A549 (cell line): ENCODE results near the gene TWIST1. TPM values are rescaled to one million over a fixed set of nuclear protein-coding genes. Genes with fewer than 3 reads are reported as not detected.

Experiments used
- ATAC-seq, 2 experiments: fragments of 200-7000 bp in 1 of 2; fragments of >200 bp in 1 of 2; cut with Nextera tagmentation in 1 of 2; cut with Tn5 transposase in 1 of 2; 3 replicates each; pipeline versions ENCODE4 v1.8.0 to v1.9.1; 2018 to 2020; ENCODE audit warnings: mild to moderate bottlenecking in 1 of 2, moderate library complexity in 1 of 2
- CTCF ChIA-PET: fragments of 300-600 bp; sonication (Branson Sonifier 250); formaldehyde crosslinking; extraction: SDS; loops from one replicate; lab custom pipeline; 2021; ENCODE audit warnings: antibody characterized with exemption, inconsistent platforms; lab: Yijun Ruan, JAX
- POLR2A ChIA-PET: fragments of 350-600 bp; formaldehyde crosslinking; extraction: SDS; loops from one replicate; lab custom pipeline; 2021; ENCODE audit warnings: antibody characterized with exemption, inconsistent platforms; lab: Yijun Ruan, JAX
- DNase-seq, 2 experiments: peaks; one replicate each; pipeline versions ENCODE4 v3.0.0 to v3.0.0-alpha.2; 2011 to 2016; ENCODE audit warnings: low read depth in 1 of 2, low spot score in 1 of 2
- FAIRE-seq: peaks from 2 replicates; lab custom pipeline; 2011; peaks lifted over from hg19 to GRCh38; lab: Jason Lieb, UNC
- H3K27ac ChIP-seq, 2 experiments: fragments of >200 bp; sonication (Bioruptor Twin); formaldehyde crosslinking; 3 replicates each; pipeline ENCODE4 v1.5.1; 2016 to 2017
- H3K4me1 ChIP-seq: fragments of >200 bp; sonication (Bioruptor Twin); formaldehyde crosslinking; 3 replicates; pipeline ENCODE4 v1.6.1; 2016
- H3K4me2 ChIP-seq: fragments of >200 bp; sonication (Bioruptor Twin); formaldehyde crosslinking; 3 replicates; pipeline ENCODE4 v1.6.1; 2016
- H3K4me3 ChIP-seq: fragments of >200 bp; sonication (Bioruptor Twin); formaldehyde crosslinking; 3 replicates; pipeline ENCODE4 v1.5.1; 2016
- H3K9me3 ChIP-seq: fragments of >200 bp; sonication (Bioruptor Twin); formaldehyde crosslinking; 3 replicates; pipeline ENCODE4 v1.6.1; 2016
- ATOH8 ChIP-seq: fragments of 250-450 bp; sonication (Bioruptor Pico); IDR thresholded peaks from 2 replicates; pipeline ENCODE4 v1.5.0; 2020; ENCODE audit warnings: low read depth, mild to moderate bottlenecking, moderate library complexity
- BCL3 ChIP-seq: fragments of >200 bp; sonication (Bioruptor Twin); formaldehyde crosslinking; IDR thresholded peaks from 3 replicates; pipeline ENCODE4 v1.6.1; 2016
- BHLHE40 ChIP-seq: IDR thresholded peaks from 2 replicates; pipeline ENCODE4 v1.6.1; 2012; ENCODE audit warnings: low read depth, low read length, inconsistent platforms
- CBX8 ChIP-seq: fragments of 200-600 bp; sonication (generic); IDR thresholded peaks from 2 replicates; pipeline ENCODE4 v1.6.1; 2016
- CEBPB ChIP-seq, 2 experiments: fragments of >200 bp in 1 of 2; sonication (Bioruptor Twin) in 1 of 2; formaldehyde crosslinking in 1 of 2; IDR thresholded peaks; 2 replicates each; pipeline ENCODE4 v1.6.1; 2012 to 2016
- CHD2 ChIP-seq: fragments of 150-350 bp; IDR thresholded peaks from 2 replicates; pipeline ENCODE4 v1.6.1; 2014; ENCODE audit warnings: low read length; ENCODE audit not compliant: partially characterized antibody
- CHD4 ChIP-seq: fragments of 200-600 bp; sonication (generic); IDR thresholded peaks from 2 replicates; pipeline ENCODE4 v1.6.1; 2016; ENCODE audit warnings: antibody characterized with exemption, mild to moderate bottlenecking, borderline replicate concordance
- CTCF ChIP-seq: fragments of >200 bp; sonication (Bioruptor Twin); formaldehyde crosslinking; IDR thresholded peaks from 3 replicates; pipeline ENCODE4 v1.5.1; 2016
- E2F6 ChIP-seq: IDR thresholded peaks from 2 replicates; pipeline ENCODE4 v1.6.1; 2012; ENCODE audit warnings: low read depth, borderline replicate concordance
- FOXS1 ChIP-seq: fragments of 250-450 bp; sonication (Bioruptor Pico); IDR thresholded peaks from 2 replicates; pipeline ENCODE4 v1.5.0; 2020; ENCODE audit warnings: mild to moderate bottlenecking, moderate library complexity
- GATA3 ChIP-seq: IDR thresholded peaks from 2 replicates; pipeline ENCODE4 v1.6.1; 2012; ENCODE audit warnings: borderline replicate concordance
- HMGXB4 ChIP-seq: fragments of 250-450 bp; sonication (Bioruptor Pico); IDR thresholded peaks from 2 replicates; pipeline ENCODE4 v1.5.0; 2021; ENCODE audit warnings: mild to moderate bottlenecking, moderate library complexity, borderline replicate concordance
- NFE2L2 ChIP-seq: fragments of 150-350 bp; conservative IDR thresholded peaks from 2 replicates; pipeline ENCODE4 v1.6.1; 2014; ENCODE audit warnings: low read length
- NPAS2 ChIP-seq: fragments of 250-450 bp; sonication (Bioruptor Pico); IDR thresholded peaks from 2 replicates; pipeline ENCODE4 v1.8.0; 2022; ENCODE audit warnings: mild to moderate bottlenecking, moderate library complexity, borderline replicate concordance
- PBX3 ChIP-seq: IDR thresholded peaks from 2 replicates; pipeline ENCODE4 v1.6.1; 2012
- POLR2A ChIP-seq: IDR thresholded peaks from 2 replicates; pipeline ENCODE4 v1.6.1; 2012; ENCODE audit warnings: mild to moderate bottlenecking, low read length
- POLR2AphosphoS2 ChIP-seq: conservative IDR thresholded peaks from 2 replicates; pipeline ENCODE4 v1.6.1; 2012; ENCODE audit warnings: low read length, improper control_type of control experiment, inconsistent platforms
- RARB ChIP-seq: fragments of 250-450 bp; sonication (Bioruptor Pico); IDR thresholded peaks from 2 replicates; pipeline ENCODE4 v1.8.0; 2021; ENCODE audit warnings: mild to moderate bottlenecking, moderate library complexity
- RCOR1 ChIP-seq: fragments of 150-350 bp; IDR thresholded peaks from 2 replicates; pipeline ENCODE4 v1.6.1; 2014; ENCODE audit warnings: antibody characterized with exemption, low read length, low read depth
- SMC3 ChIP-seq: fragments of >200 bp; sonication (Bioruptor Twin); formaldehyde crosslinking; IDR thresholded peaks from 3 replicates; pipeline ENCODE4 v1.6.1; 2018; ENCODE audit warnings: inconsistent platforms
- ZFP36 ChIP-seq: fragments of 450-650 bp; IDR thresholded peaks from 2 replicates; pipeline ENCODE4 v1.6.1; 2014; ENCODE audit warnings: borderline replicate concordance; ENCODE audit not compliant: partially characterized antibody
- ZSCAN20 ChIP-seq: fragments of 250-450 bp; sonication (Bioruptor Pico); IDR thresholded peaks from 2 replicates; pipeline ENCODE4 v1.8.0; 2022; ENCODE audit warnings: mild to moderate bottlenecking, moderate library complexity
- WGBS: methylation state at CpG from one replicate; pipeline ENCODE4 v1.1.6; 2017; ENCODE audit errors: missing lambda C conversion rate; 5-methylcytosine and 5-hydroxymethylcytosine counted together
- polyA plus RNA-seq, 4 experiments: library from polyadenylated mRNA; depleted of rRNA in 3 of 4; stranded (reverse); fragments of >200 nt; fragmentation: RNase III in 1 of 4; extraction: RNeasy Plus Mini Kit Qiagen cat#74134 plus additional on column Dnase treatment in 1 of 4; gene quantifications; 2 replicates in 3 of 4; 3 replicates in 1 of 4; pipeline ENCODE4 v1.2.3, GENCODE V29; 2011 to 2017

TWIST1 gene
- polyA plus RNA-seq, 2 of the 4 experiments (the other 2 are of a cell fraction) = 0.61 to 1.3 TPM

GRCh38 chr7:19107356-19108146 lies 9.9 kb downstream of the TWIST1 start:
- H3K4me3 ChIP-seq = no peak overlapping the region
- ATAC-seq = no peak
- TF ChIP-seq RCOR1 (no peak), BCL3 (no peak), NFE2L2 (no peak), E2F6 (no peak), CHD2 (no peak), SMC3 (no peak), GATA3 (no peak), POLR2AphosphoS2 (no peak), CBX8 (no peak), CEBPB (IDR thresholded peaks at IDR 0.05) (no peak), HMGXB4 (no peak), FOXS1 (CRISPR knock-in tag) (no peak), ZFP36 (no peak), ATOH8 (CRISPR knock-in tag) (no peak), CHD4 (no peak), NPAS2 (no peak), ZSCAN20 (no peak), CTCF (no peak)
- TF ChIP-seq, all 56 proteins: peak for 0
- DNase-seq (no peak), FAIRE-seq (no peak)
- 63% methylated on average over 48 of the region's 48 CpGs for WGBS
- POLR2A ChIA-PET = no interaction called here
- Histone ChIP-seq H3K4me2 (peak overlapping the region; percentile 41; the same call in 1 of the 3 replicates), H3K9me3 (no peaks in the 10 kb centered on the region), H3K4me1 (no peaks in the 10 kb centered on the region), H3K27ac (no peak overlapping the region)
- CTCF ChIA-PET = interaction anchor here (0.8 kb wide), 1 partner anchor 12 kb away, joined by 3 read pairs; no protein-coding TSS in a partner anchor

GRCh38 chr7:19107081-19107355 lies 10.4 kb downstream of the TWIST1 start:
- DNase-seq (no peak), ATAC-seq (no peak), FAIRE-seq (no peak)
- H3K27ac ChIP-seq = no peak overlapping the region
- no peak overlapping the region for H3K4me3 ChIP-seq
- H3K9me3 ChIP-seq = no peaks in the 10 kb centered on the region
- CTCF ChIA-PET = interaction anchor here (0.6 to 1.2 kb wide), 2 partner anchors 516 to 517 kb away, joined by 3 to 4 read pairs; no protein-coding TSS in a partner anchor
- POLR2A ChIA-PET = no interaction called here
- TF ChIP-seq CHD2 (no peak), POLR2A (no peak), BHLHE40 (no peak), RARB (CRISPR knock-in tag) (no peak), PBX3 (no peak), CEBPB (IDR thresholded peaks at IDR 0.05) (no peak)
- no peak overlapping the region; the same call in 2 of the 3 replicates for H3K4me2 ChIP-seq
- WGBS = 59% methylated on average over 6 of the region's 6 CpGs
- H3K4me1 ChIP-seq = no peaks in the 10 kb centered on the region
